ENCODE results near the gene TST. TPM values are rescaled to one million over a fixed set of nuclear protein-coding genes. Genes with fewer than 3 reads are reported as not detected.

TST gene
- total RNA-seq, 1 donor, result 17.1 TPM

DNA sequence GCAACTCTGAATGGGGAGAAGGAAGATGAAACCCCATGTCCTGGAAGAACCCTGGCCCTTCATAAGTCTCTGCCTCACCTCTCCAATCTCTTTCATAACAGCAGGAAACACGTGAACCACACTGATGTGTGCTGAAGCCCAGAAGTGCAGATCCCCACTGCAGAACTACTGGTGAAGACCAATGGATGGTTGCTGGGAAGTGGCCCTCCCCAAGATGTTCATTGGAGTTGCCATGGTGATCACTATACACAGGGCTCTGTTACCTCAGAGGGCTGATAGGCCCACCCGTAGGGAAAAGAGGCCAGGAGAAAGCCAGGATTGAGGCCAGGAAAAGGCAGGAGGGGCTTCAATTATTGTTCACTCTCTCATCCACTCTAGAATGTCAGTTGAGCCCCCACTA, 11.6 kb downstream of the TST start:
- TF ChIP-seq CTCF (IDR thresholded peaks at IDR 0.05; ENCODE audit: insufficient read depth, low read length), result no peak
- H3K4me3 ChIP-seq (ENCODE audit: low read depth, low read length), result no peak overlapping the region
- DNase-seq (ENCODE audit: low read depth), result no peak

DNA sequence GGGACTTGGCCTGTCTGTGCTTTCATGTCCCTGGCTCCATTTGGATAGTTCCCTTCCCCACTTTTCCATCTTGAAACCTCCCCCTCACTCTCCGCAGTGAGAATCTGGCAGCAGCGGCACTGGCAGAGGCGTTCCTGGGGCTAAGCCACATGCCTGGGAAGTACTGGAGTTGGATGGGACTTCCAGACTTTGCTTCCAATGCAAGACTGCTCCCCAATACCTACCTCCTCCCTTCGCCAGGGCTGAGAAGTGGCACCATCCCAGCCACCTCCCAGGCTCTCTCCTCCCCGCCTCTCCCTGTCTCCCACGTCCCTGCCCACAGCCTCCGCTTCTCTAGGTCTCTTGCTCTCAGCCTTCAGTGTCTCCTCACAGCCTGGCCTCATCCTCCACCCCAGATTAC, 16.6 kb downstream of the TST start:
- no peak for TF ChIP-seq CTCF (IDR thresholded peaks at IDR 0.05; ENCODE audit: insufficient read depth, low read length)
- DNase-seq (ENCODE audit: low read depth), result no peak
- no peak overlapping the region for H3K4me3 ChIP-seq (ENCODE audit: low read depth, low read length)

GRCh38 chr22:37001826-37002225, 17.4 kb downstream of the TST start:
- no peak for DNase-seq (ENCODE audit: low read depth)
- no peak overlapping the region for H3K4me3 ChIP-seq (ENCODE audit: low read depth, low read length)
- TF ChIP-seq CTCF (IDR thresholded peaks at IDR 0.05; ENCODE audit: insufficient read depth, low read length), result no peak

GRCh38 chr22:37000676-37001534, 18.3 kb downstream of the TST start:
- no peak for TF ChIP-seq CTCF (IDR thresholded peaks at IDR 0.05; ENCODE audit: insufficient read depth, low read length)
- no peak for DNase-seq (ENCODE audit: low read depth)
- no peak overlapping the region for H3K4me3 ChIP-seq (ENCODE audit: low read depth, low read length)

DNA sequence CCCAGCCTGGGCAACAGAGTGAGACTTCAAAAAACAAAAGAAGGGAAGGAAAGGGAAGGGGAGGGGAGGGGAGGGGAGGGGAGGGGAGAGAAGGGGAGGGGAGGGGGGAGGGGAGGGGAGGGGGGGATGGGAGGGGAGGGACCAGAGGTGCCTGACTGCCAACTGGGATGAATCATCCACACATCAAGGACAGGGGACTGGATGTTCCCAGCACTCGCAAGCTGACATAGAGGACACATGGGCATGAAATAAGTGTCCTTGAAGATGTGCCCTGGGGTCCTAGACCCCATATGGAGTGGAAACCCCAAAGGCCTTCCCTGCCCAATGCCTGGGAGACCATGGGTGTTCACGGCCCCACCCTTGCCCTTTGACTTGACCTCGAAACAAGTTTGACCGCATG, 19.8 kb downstream of the TST start:
- no peak overlapping the region for H3K4me3 ChIP-seq (ENCODE audit: low read depth, low read length)
- DNase-seq (ENCODE audit: low read depth), result no peak
- TF ChIP-seq CTCF (IDR thresholded peaks at IDR 0.05; ENCODE audit: insufficient read depth, low read length), result no peak

GRCh38 chr22:36998620-36999351, 20.5 kb downstream of the TST start:
- DNase-seq (ENCODE audit: low read depth), result peak; percentile 18
- TF ChIP-seq CTCF (IDR thresholded peaks at IDR 0.05; ENCODE audit: insufficient read depth, low read length), result no peak
- H3K4me3 ChIP-seq (ENCODE audit: low read depth, low read length), result no peak overlapping the region

Measured in fibroblast of the aortic adventitia (primary cell).